Common myeloid progenitor, CD34-positive (primary cell): ENCODE data around the gene CCDC73.
"Not testable (repeated sequence)": the region's sequence is repeated elsewhere in the genome, so short reads cannot be mapped to it uniquely, and the experiment has no call there.

Experiments used
- CTCF ChIA-PET: fragments of 350-600 bp; sonication (Branson Sonifier 250); formaldehyde crosslinking; loops from one replicate; lab custom pipeline; 2021; ENCODE audit warnings: antibody characterized with exemption; lab: Charles Lee
- POLR2A ChIA-PET: fragments of 350-600 bp; sonication (Branson Sonifier 250); formaldehyde crosslinking; loops from one replicate; lab custom pipeline; 2021; ENCODE audit warnings: antibody characterized with exemption; lab: Charles Lee
- DNase-seq, 3 donors: peaks; one replicate each; pipeline versions ENCODE4 v3.0.0 to v3.0.0-alpha.2; 2013
- H3K27ac ChIP-seq, 2 experiments: 1 replicate in 1 of 2; 2 replicates in 1 of 2; pipeline ENCODE4 v1.7.0; 2013; ENCODE audit warnings: inconsistent platforms in 2 of 2, low read length in 2 of 2, mild to moderate bottlenecking in 2 of 2, low read depth in 1 of 2, moderate library complexity in 1 of 2; ENCODE audit not compliant: severe bottlenecking in 2 of 2, insufficient read depth in 1 of 2, poor library complexity in 1 of 2
- H3K27me3 ChIP-seq, 5 experiments: replicated peaks in 2 of 5; 1 replicate in 3 of 5; 2 replicates in 2 of 5; pipeline versions ENCODE4 v1.6.1 to v1.7.0; 2013; ENCODE audit warnings: low read length in 4 of 5, mild to moderate bottlenecking in 2 of 5, moderate library complexity in 2 of 5, inconsistent platforms in 1 of 5; ENCODE audit not compliant: insufficient read depth in 5 of 5, control insufficient read depth in 4 of 5
- H3K36me3 ChIP-seq, 4 experiments: 1 replicate in 2 of 4; 2 replicates in 2 of 4; pipeline versions ENCODE4 v1.6.1 to v1.7.0; 2013; ENCODE audit warnings: low read length in 3 of 4, control low read depth in 1 of 4, mild to moderate bottlenecking in 1 of 4; ENCODE audit not compliant: control insufficient read depth in 4 of 4, insufficient read depth in 4 of 4
- H3K4me1 ChIP-seq, 4 experiments: 1 replicate in 3 of 4; 2 replicates in 1 of 4; pipeline versions ENCODE4 v1.6.1 to v1.7.1; 2013; ENCODE audit warnings: low read length in 3 of 4, mild to moderate bottlenecking in 3 of 4, control low read depth in 1 of 4, inconsistent platforms in 1 of 4, moderate library complexity in 1 of 4; ENCODE audit not compliant: control insufficient read depth in 4 of 4, insufficient read depth in 4 of 4; ENCODE audit errors: control extremely low read depth in 1 of 4
- H3K4me3 ChIP-seq, 7 experiments: 1 replicate in 4 of 7; 2 replicates in 3 of 7; pipeline versions ENCODE4 v1.5.1 to v1.7.0; 2013; ENCODE audit warnings: mild to moderate bottlenecking in 7 of 7, low read length in 6 of 7, moderate library complexity in 6 of 7, inconsistent platforms in 2 of 7, low read depth in 2 of 7, control low read depth in 1 of 7; ENCODE audit not compliant: insufficient read depth in 4 of 7, control insufficient read depth in 1 of 7; ENCODE audit errors: extremely low read depth in 1 of 7
- H3K9me3 ChIP-seq, 5 experiments: 1 replicate in 4 of 5; 2 replicates in 1 of 5; pipeline versions ENCODE4 v1.6.1 to v1.7.1; 2013; ENCODE audit warnings: low read length in 4 of 5, mild to moderate bottlenecking in 2 of 5, inconsistent platforms in 1 of 5, low read depth in 1 of 5, moderate library complexity in 1 of 5; ENCODE audit not compliant: control insufficient read depth in 4 of 5, insufficient read depth in 2 of 5; ENCODE audit errors: control extremely low read depth in 1 of 5
- WGBS: methylation state at CpG from one replicate; pipeline ENCODE4 v1.1.5; 2013; ENCODE audit not compliant: insufficient coverage; 5-methylcytosine and 5-hydroxymethylcytosine counted together

The CCDC73 gene

GRCh38 chr11:32772731-32773130, 21.7 kb downstream of the CCDC73 start:
- Histone ChIP-seq H3K9me3 (no peaks in the 10 kb centered on the region), H3K4me3 (no peak overlapping the region), H3K36me3 (no peaks in the 10 kb centered on the region), H3K27me3 (no peaks in the 10 kb centered on the region), H3K27ac (no peak overlapping the region), H3K4me1 (peaks cover 0 to 2% (median 0%) of the 10 kb centered on the region in 4 experiments)
- ChIA-PET POLR2A (no interaction called here), CTCF (no interaction called here)
- peak in 1 of 3 donors; percentile 3 for DNase-seq

GRCh38 chr11:32761774-32762173, 32.7 kb downstream of the CCDC73 start:
- CTCF ChIA-PET = interaction anchor here (1.0 kb wide), 1 partner anchor 457 kb away, joined by 3 read pairs; no protein-coding TSS in a partner anchor

GRCh38 chr11:32758291-32758690, 36.2 kb downstream of the CCDC73 start:
- CTCF ChIA-PET = interaction anchor here (1.0 kb wide), 1 partner anchor 35 kb away, joined by 3 read pairs; no protein-coding TSS in a partner anchor
- POLR2A ChIA-PET = no interaction called here
- H3K36me3 ChIP-seq = no peaks in the 10 kb centered on the region
- H3K27me3 ChIP-seq = no peaks in the 10 kb centered on the region
- H3K4me1 ChIP-seq = no peaks in the 10 kb centered on the region
- DNase-seq = no peak
- H3K27ac ChIP-seq = no peak overlapping the region
- WGBS = no CpG with 5 or more reads among the region's 2 CpGs
- H3K9me3 ChIP-seq = peaks cover 0 to 7% (median 0%) of the 10 kb centered on the region in 5 experiments
- H3K4me3 ChIP-seq = no peak overlapping the region

More at GRCh38 chr11:32761774-32762173, 32.7 kb downstream of the CCDC73 start:
- DNase-seq, H3K27ac ChIP-seq, H3K36me3 ChIP-seq, H3K4me3 ChIP-seq, H3K27me3 ChIP-seq, H3K4me1 ChIP-seq, H3K9me3 ChIP-seq, POLR2A ChIA-PET: not testable (repeated sequence)
- WGBS = no CpG with 5 or more reads among the region's 2 CpGs

- H3K27me3 ChIP-seq, H3K4me3 ChIP-seq, H3K9me3 ChIP-seq, H3K27ac ChIP-seq, DNase-seq, H3K36me3 ChIP-seq, POLR2A ChIA-PET, H3K4me1 ChIP-seq: not testable (repeated sequence)
- CTCF ChIA-PET = interaction anchor here (1.0 kb wide), 1 partner anchor 26 kb away, joined by 4 read pairs; no protein-coding TSS in a partner anchor
- WGBS = 100% methylated on average over 1 of the region's 1 CpG
Measured at GRCh38 chr11:32753181-32753580, 41.3 kb downstream of the CCDC73 start.

GRCh38 chr11:32752001-32752400, 42.5 kb downstream of the CCDC73 start:
- Histone ChIP-seq H3K4me3 (no peak overlapping the region), H3K9me3 (peaks cover 0 to 5% (median 0%) of the 10 kb centered on the region in 5 experiments), H3K27me3 (no peaks in the 10 kb centered on the region), H3K36me3 (no peaks in the 10 kb centered on the region), H3K27ac (no peak overlapping the region), H3K4me1 (no peaks in the 10 kb centered on the region)
- whole genome bisulfite sequencing = 100% methylated on average over 1 of the region's 2 CpGs
- POLR2A ChIA-PET = no interaction called here
- CTCF ChIA-PET = interaction anchor here (0.6 to 1.1 kb wide), 4 partner anchors 8 to 46 kb away, joined by 3 to 4 read pairs (median 3); no protein-coding TSS in a partner anchor
- DNase-seq = no peak

GRCh38 chr11:32751381-32751780, 43.1 kb downstream of the CCDC73 start:
- no peak overlapping the region for H3K4me3 ChIP-seq
- H3K9me3 ChIP-seq = peaks cover 0 to 5% (median 3%) of the 10 kb centered on the region in 5 experiments
- no peaks in the 10 kb centered on the region for H3K36me3 ChIP-seq
- no peaks in the 10 kb centered on the region for H3K27me3 ChIP-seq
- H3K4me1 ChIP-seq = no peaks in the 10 kb centered on the region
- 100% methylated on average over 6 of the region's 6 CpGs for WGBS
- H3K27ac ChIP-seq = no peak overlapping the region
- ChIA-PET POLR2A (no interaction called here), CTCF (interaction anchor here (0.9 to 1.1 kb wide), 2 partner anchors 40 to 47 kb away, joined by 3 read pairs; no protein-coding TSS in a partner anchor)
- DNase-seq = no peak

GRCh38 chr11:32729976-32730375, 64.5 kb downstream of the CCDC73 start:
- H3K4me3 ChIP-seq = no peak overlapping the region
- no peaks in the 10 kb centered on the region for H3K27me3 ChIP-seq
- POLR2A ChIA-PET = no interaction called here
- no peaks in the 10 kb centered on the region for H3K4me1 ChIP-seq
- H3K36me3 ChIP-seq = no peaks in the 10 kb centered on the region
- 100% methylated on average over 1 of the region's 1 CpG for WGBS
- DNase-seq = no peak
- no peak overlapping the region for H3K27ac ChIP-seq
- peaks cover 0 to 10% (median 4%) of the 10 kb centered on the region in 5 experiments for H3K9me3 ChIP-seq
- CTCF ChIA-PET = interaction anchor here (0.5 kb wide), 1 partner anchor 133 kb away, joined by 4 read pairs; no protein-coding TSS in a partner anchor
